ENCODE data around the gene ITM2B.

Gene ITM2B

GRCh38 chr13:48241651-48242050, 8.6 kb downstream of the ITM2B start:
- H4K20me1 ChIP-seq (ENCODE audit: insufficient read depth) = no peaks in the 10 kb centered on the region
- H3K9ac ChIP-seq = no peak overlapping the region
- no peaks in the 10 kb centered on the region for H3K27me3 ChIP-seq (ENCODE audit: insufficient read depth, low read depth)
- TF ChIP-seq CTCF (conservative IDR thresholded peaks at IDR 0.05; ENCODE audit: low read depth, low read length) = no peak
- no peak overlapping the region for H2AFZ ChIP-seq (ENCODE audit: low read depth)
- H3K79me2 ChIP-seq (ENCODE audit: insufficient read depth, low read depth) = no peaks in the 10 kb centered on the region; the same call in 1 of the 2 replicates
- H3K4me2 ChIP-seq = no peak overlapping the region
- no peak overlapping the region for H3K27ac ChIP-seq
- peaks cover 7% of the 10 kb centered on the region for H3K4me1 ChIP-seq (ENCODE audit: low read depth, poor library complexity, severe bottlenecking)
- no peak overlapping the region for H3K4me3 ChIP-seq (IDR thresholded peaks at IDR 0.05; ENCODE audit: insufficient read depth, low read depth, low read length)
- H3K36me3 ChIP-seq (ENCODE audit: insufficient read depth) = no peaks in the 10 kb centered on the region

GRCh38 chr13:48242677-48243076, 9.7 kb downstream of the ITM2B start:
- no peaks in the 10 kb centered on the region for H3K36me3 ChIP-seq (ENCODE audit: insufficient read depth)
- H3K4me3 ChIP-seq (IDR thresholded peaks at IDR 0.05; ENCODE audit: insufficient read depth, low read depth, low read length) = no peak overlapping the region
- H4K20me1 ChIP-seq (ENCODE audit: insufficient read depth) = no peaks in the 10 kb centered on the region
- H3K4me1 ChIP-seq (ENCODE audit: low read depth, poor library complexity, severe bottlenecking) = no peaks in the 10 kb centered on the region
- H3K9ac ChIP-seq = no peak overlapping the region
- TF ChIP-seq CTCF (conservative IDR thresholded peaks at IDR 0.05; ENCODE audit: low read depth, low read length) = no peak
- H3K27ac ChIP-seq = no peak overlapping the region
- no peaks in the 10 kb centered on the region for H3K27me3 ChIP-seq (ENCODE audit: insufficient read depth, low read depth)
- no peak overlapping the region for H2AFZ ChIP-seq (ENCODE audit: low read depth)
- no peak overlapping the region for H3K4me2 ChIP-seq
- no peaks in the 10 kb centered on the region; the same call in none of the 2 replicates for H3K79me2 ChIP-seq (ENCODE audit: insufficient read depth, low read depth)

GRCh38 chr13:48244159-48244558, 11.2 kb downstream of the ITM2B start:
- Histone ChIP-seq H3K4me3 (IDR thresholded peaks at IDR 0.05; ENCODE audit: insufficient read depth, low read depth, low read length) (no peak overlapping the region), H2AFZ (ENCODE audit: low read depth) (no peak overlapping the region), H3K79me2 (ENCODE audit: insufficient read depth, low read depth) (no peaks in the 10 kb centered on the region; the same call in none of the 2 replicates), H4K20me1 (ENCODE audit: insufficient read depth) (no peaks in the 10 kb centered on the region), H3K36me3 (ENCODE audit: insufficient read depth) (no peaks in the 10 kb centered on the region), H3K27ac (no peak overlapping the region), H3K9ac (no peak overlapping the region), H3K27me3 (ENCODE audit: insufficient read depth, low read depth) (no peaks in the 10 kb centered on the region), H3K4me1 (ENCODE audit: low read depth, poor library complexity, severe bottlenecking) (no peaks in the 10 kb centered on the region), H3K4me2 (no peak overlapping the region)
- TF ChIP-seq CTCF (conservative IDR thresholded peaks at IDR 0.05; ENCODE audit: low read depth, low read length) = no peak

GRCh38 chr13:48246102-48246501, 13.1 kb downstream of the ITM2B start:
- no peak overlapping the region for H2AFZ ChIP-seq (ENCODE audit: low read depth)
- TF ChIP-seq CTCF (conservative IDR thresholded peaks at IDR 0.05; ENCODE audit: low read depth, low read length) = no peak
- no peaks in the 10 kb centered on the region for H3K27me3 ChIP-seq (ENCODE audit: insufficient read depth, low read depth)
- H3K79me2 ChIP-seq (ENCODE audit: insufficient read depth, low read depth) = no peaks in the 10 kb centered on the region; the same call in none of the 2 replicates
- H3K9ac ChIP-seq = no peak overlapping the region
- no peaks in the 10 kb centered on the region for H3K4me1 ChIP-seq (ENCODE audit: low read depth, poor library complexity, severe bottlenecking)
- H4K20me1 ChIP-seq (ENCODE audit: insufficient read depth) = no peaks in the 10 kb centered on the region
- H3K36me3 ChIP-seq (ENCODE audit: insufficient read depth) = no peaks in the 10 kb centered on the region
- H3K4me3 ChIP-seq (IDR thresholded peaks at IDR 0.05; ENCODE audit: insufficient read depth, low read depth, low read length) = no peak overlapping the region
- no peak overlapping the region for H3K27ac ChIP-seq
- H3K4me2 ChIP-seq = no peak overlapping the region
